ENCODE results near the gene COPZ1.
"Not testable (repeated sequence)": the region's sequence is repeated elsewhere in the genome, so short reads cannot be mapped to it uniquely, and the experiment has no call there.

COPZ1 gene, protein sequence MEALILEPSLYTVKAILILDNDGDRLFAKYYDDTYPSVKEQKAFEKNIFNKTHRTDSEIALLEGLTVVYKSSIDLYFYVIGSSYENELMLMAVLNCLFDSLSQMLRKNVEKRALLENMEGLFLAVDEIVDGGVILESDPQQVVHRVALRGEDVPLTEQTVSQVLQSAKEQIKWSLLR

DNA sequence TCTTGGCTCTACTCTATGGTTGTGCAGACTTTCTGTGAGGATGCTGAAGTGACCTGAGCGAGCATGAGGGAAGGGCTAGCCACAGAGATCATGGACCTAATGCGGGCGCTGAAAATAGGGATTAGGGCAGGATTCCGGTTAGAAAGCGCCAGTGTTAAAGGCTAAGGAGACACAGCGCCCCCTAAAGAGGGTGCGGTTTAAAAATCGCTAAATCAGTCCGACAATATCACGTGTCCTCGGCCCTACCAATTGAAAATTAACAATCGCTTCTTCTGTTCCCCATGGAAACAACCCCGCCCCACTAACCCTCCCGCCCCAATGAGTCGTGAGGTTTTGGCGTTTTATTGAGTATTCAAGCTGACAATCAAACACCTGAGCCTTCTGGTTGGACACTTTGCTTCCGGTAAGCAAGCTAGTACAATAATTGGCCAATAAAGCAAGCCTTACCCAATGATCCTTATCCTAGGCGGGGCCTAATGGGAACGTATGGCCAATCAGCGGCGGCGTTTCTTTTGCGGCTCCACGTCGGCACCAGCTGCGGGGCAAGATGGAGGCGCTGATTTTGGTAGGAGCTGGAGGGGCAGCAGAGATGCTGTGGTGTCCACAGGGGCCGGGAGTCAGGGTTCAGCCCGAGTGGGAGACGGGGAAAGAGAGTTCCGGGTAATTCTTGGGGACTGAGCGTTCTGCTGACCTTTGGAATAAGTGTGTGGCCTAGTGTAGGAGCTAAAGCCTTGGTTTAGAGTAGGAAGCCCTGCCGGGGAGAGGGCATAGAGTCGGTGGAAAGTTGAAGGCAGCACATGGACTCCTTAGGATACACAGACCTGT lies at the start of gene COPZ1:
Gene COPZ1 (plus strand): TSS at position 515 of the 825 bp plus-strand sequence. CDS start 33 bp downstream, at position 548.
- in situ Hi-C loops (cut with HindIII; ENCODE audit: low sequenced_read_pairs): loop anchor here (5.0 kb wide), 1 partner anchor 33 kb away; no protein-coding TSS in a partner anchor

- in situ Hi-C loops (cut with HindIII; ENCODE audit: low sequenced_read_pairs): no loop called here
Measured at GRCh38 chr12:54276368-54276767, 48.6 kb upstream of the COPZ1 start.

GRCh38 chr12:54277823-54278276 lies 47.1 kb upstream of the COPZ1 start:
- in situ Hi-C loops (cut with HindIII; ENCODE audit: low sequenced_read_pairs): no loop called here

GRCh38 chr12:54279227-54279631 lies 45.7 kb upstream of the COPZ1 start:
- in situ Hi-C loops (cut with HindIII; ENCODE audit: low sequenced_read_pairs): no loop called here

DNA sequence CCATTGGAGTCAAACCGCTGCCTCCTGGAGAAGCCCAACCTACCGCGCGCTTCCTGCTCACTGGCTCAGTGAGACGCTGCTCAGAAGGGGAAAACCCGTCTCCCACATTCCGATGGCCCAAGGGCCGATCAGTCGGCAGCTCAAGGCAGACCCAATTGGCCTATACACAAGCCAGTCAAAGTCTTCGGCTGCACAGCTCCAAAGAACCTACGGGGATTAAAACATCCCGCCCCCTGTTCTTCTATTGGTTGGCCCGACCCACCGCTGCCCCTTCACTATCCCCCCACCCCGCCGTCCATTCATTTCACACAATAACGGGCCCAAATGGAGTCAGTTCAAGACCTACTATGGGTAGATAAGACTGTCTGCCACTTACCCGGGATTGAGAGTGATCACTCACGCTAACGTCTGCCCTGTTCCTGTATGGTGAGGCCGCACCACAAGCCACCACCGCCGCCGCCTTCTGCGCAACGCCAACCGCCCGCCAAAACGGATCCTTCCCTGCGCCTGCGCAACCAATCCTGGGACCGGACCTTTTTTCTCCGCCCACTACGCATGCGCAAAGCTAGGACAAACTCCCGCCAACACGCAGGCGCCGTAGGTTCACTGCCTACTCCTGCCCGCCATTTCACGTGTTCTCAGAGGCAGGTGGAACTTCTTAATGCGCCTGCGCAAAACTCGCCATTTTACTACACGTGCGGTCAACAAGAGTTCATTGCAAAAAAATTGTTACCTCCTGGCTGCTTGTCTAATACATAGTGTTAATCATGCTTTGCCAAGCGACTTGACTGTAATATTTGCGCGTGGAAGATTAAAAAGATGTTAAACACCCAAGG lies 45.1 kb upstream of the COPZ1 start, which contains the start of gene CBX5:
Gene CBX5 (minus strand): TSS at position 491 of the 836 bp plus-strand sequence. CDS start 22,472 bp downstream, outside the sequence.
- in situ Hi-C loops (cut with HindIII; ENCODE audit: low sequenced_read_pairs): no loop called here

DNA sequence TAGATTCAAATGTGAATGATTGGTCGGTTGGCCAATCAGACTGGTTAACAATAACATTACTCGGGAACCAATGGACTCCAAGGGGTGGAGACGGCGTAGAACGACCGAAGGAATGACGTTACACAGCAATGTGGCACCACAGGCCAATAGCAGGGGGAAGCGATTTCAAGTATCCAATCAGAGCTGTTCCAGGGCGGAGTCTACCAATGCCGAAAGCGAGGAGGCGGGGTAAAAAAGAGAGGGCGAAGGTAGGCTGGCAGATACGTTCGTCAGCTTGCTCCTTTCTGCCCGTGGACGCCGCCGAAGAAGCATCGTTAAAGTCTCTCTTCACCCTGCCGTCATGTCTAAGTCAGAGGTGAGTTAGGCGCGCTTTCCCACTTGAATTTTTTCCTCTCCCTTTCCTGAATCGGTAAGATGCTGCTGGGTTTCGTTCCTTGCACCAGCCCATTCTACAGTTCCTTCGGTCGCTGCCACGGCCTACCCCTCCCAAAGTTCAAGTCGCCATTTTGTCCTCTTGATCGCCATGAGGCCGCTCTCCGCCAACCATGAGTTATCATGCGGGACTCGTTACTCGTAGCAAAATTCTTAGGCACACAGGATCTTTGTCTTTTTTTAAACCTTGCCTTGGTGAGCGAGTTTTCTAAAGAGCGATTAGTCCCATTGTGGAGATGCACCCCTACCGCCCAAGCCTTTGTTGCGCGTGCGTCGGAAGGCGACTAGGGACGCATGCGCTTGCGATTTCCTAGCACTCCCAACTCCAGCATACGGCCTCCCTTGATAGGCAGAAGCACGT lies 44.3 kb upstream of the COPZ1 start, which contains the start of gene HNRNPA1:
Gene HNRNPA1 (plus strand): TSS at position 259 of the 793 bp plus-strand sequence. CDS start 82 bp downstream, at position 341.
- in situ Hi-C loops (cut with HindIII; ENCODE audit: low sequenced_read_pairs): no loop called here

- in situ Hi-C loops (cut with HindIII; ENCODE audit: low sequenced_read_pairs): not testable (repeated sequence)
Measured at GRCh38 chr12:54281261-54281638, 43.7 kb upstream of the COPZ1 start.

- in situ Hi-C loops (cut with HindIII; ENCODE audit: low sequenced_read_pairs): not testable (repeated sequence)
Measured at GRCh38 chr12:54281694-54282093, 43.2 kb upstream of the COPZ1 start.

DNA sequence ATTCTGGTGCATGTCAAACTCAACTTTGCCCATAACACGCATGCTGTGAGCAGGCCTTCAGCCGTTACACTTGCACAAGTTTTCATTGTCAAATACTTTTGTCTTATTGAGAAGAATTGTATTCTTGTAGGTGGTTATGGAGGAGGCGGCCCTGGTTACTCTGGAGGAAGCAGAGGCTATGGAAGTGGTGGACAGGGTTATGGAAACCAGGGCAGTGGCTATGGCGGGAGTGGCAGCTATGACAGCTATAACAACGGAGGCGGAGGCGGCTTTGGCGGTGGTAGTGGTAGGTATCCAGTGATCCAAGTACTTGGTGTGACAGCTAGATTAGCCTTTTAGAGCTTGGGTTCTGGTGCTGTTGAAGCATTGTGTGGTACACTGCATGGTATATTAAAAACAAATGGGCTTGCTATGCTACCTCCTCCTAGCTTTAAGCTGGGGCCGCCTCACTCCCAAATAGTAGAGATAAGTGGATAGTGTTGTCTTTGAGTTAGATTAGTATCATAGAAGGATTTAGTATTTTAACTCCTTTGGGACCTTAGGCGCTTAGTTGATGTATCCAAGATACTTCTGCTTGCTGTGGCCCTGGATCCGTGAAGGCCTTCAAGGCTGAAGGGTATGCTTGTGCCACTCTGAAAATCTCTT lies 41.9 kb upstream of the COPZ1 start:
- in situ Hi-C loops (cut with HindIII; ENCODE audit: low sequenced_read_pairs): no loop called here

- in situ Hi-C loops (cut with HindIII; ENCODE audit: low sequenced_read_pairs): not testable (repeated sequence)
Measured at GRCh38 chr12:54284070-54284780, 40.7 kb upstream of the COPZ1 start.

DNA sequence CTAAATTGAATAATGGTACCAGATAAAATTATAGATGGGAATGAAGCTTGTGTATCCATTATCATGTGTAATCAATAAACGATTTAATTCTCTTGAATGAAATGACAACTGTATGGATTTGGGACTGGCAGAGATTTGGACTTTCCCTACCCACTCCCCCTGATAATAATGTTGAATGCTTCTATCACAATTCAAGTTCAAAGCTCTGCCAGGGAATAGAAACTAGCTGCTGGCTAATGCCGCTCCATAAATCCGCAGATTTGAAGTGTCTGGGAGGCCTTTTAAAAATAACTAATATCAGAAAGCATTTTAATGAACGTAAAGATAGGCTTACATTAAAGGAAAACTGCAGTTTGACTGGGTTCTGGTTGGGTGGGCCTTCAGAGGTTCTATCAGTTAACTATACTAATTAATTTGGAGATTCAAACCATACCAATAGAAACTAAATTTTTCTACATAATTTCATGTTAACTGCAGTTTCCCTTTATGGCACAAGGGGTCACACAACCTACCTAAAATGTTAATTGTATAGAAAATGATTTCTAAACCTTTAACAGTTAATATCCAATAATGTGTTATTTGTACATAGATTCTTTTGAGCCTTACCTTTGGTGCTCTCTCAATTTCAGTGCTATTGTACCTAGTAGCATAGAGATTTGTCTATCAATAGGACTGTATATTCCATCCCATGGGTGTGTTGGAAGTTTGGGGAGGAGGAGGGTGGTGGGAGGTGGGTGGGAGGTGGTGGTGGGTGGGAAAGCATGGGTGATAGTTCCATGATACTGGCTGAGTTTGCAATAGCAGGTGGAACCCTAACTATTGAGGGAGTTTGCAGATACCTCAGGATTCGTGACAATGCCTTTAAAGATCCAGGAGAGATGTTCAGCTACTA lies 39.5 kb upstream of the COPZ1 start:
- in situ Hi-C loops (cut with HindIII; ENCODE audit: low sequenced_read_pairs): no loop called here

DNA sequence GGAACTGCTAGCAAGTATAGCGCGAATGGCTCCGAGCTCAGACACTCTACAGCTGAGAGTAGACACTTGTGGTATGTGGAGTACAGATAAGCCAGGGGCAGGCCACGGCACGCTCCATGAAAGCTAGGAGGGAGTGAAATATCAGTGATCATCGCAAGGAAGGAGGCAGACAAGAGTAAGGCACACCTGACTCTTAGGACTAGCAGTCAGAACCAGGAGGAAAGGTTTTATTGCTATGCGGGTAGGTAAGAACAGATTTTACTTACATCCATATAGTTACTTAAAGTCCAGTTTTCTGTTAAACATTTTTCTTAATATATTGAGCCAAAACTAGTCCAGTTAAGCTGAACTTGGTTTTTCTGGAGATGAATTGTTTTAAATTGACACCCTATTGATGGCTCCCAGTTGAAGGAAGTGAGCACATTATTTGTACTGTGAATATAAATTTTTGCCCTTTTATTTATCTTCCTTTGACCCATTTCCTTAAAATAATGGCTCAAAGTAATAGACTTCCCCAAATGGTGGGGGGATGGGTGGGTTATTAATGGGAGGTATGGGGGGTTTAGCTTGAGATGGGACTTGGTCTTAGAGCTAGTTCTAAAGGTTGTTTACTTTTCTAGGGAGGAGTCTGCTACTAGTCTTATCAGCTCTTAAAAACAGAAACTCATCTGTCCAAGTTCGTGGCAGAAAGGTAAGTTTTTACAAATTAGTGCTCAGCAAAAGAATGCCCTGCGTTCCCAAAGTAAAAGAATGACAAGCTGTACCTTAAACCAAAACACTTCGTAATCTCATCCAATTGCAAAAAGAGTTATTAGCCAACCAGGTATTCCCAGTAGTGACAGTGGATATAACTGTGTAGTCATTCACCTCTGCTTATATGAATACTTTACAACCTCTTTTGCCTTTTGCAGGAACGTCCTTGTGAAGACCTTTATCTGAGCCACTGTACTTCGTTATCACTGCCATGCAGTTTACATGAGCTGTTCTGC lies 38.6 kb upstream of the COPZ1 start:
- in situ Hi-C loops (cut with HindIII; ENCODE audit: low sequenced_read_pairs): no loop called here

DNA sequence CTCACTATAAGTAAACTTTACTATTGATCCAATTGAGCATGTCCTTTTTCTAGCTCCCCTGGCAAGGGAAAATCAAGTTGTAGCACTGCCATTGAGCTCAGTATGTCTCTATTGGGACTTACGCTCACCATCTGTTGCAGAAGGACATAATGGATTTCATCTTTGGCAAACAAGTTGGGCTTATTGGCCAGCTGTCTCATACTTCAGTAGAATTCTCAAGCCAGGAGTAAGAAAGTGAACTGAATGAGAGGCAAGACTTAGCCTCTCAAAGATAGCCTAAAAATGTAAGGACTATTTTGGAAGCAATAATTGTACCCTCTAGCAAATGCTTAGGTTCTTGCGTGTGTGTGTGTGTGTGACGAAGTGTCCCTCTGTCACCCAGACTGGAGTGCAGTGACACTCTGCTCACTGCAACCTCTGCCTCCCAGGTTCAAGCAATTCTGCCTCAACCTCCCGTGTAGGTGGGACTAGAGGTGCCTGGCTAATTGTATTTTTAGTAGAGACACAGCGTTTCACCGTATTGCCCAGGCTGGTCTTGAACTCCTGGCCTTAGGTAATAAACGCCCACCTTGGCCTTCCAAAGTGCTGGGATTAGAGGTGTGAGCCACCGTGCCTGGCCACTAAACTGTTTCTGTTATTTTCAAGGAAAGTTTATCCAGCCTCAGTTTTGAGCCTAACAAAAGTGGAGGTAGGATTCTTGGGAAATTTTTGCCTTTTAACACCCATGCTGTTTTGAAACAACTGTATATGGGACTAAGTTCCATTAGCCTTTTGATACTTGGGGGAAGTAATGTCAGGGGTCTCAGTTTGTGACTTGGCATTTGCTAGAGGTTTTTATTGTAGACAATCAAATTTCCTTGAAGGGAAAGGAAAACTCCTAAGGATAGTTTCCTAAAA lies 37.4 kb upstream of the COPZ1 start:
- in situ Hi-C loops (cut with HindIII; ENCODE audit: low sequenced_read_pairs): no loop called here

GRCh38 chr12:54292083-54292930 lies 32.6 kb upstream of the COPZ1 start:
- in situ Hi-C loops (cut with HindIII; ENCODE audit: low sequenced_read_pairs): loop anchor here (5.0 kb wide), 2 partner anchors 35 to 80 kb away; partner anchors contain the start of gene COPZ1

DNA sequence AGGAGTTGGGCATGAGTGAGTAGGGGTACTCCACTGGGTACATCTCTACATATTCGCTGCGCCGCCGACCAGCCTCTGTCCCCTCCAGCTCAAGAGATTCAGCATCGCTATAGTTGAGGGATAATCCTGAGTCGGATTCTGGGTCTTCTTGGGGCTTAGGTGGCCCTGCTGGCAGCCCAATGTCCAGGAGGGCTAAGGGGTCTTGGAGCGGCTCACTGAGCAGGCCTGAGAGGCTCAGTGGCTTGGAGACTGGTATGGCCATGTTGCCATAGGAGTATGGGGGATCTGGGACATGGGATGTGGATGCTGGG lies 32.0 kb upstream of the COPZ1 start:
- in situ Hi-C loops (cut with HindIII; ENCODE audit: low sequenced_read_pairs): loop anchor here (5.0 kb wide), 2 partner anchors 34 to 79 kb away; partner anchors contain the start of gene COPZ1
